Activated T-helper 1 cell treated with Interleukin-2 at 50 U/mL for 16 hours (primary cell): ENCODE results near the gene MFF.
"Not testable (repeated sequence)": the region's sequence is repeated elsewhere in the genome, so short reads cannot be mapped to it uniquely, and the experiment has no call there.

ENCODE experiments used
- DNase-seq: peaks from one replicate; pipeline ENCODE4 v3.0.0-alpha.2; 2020; ENCODE audit warnings: low read depth

The MFF gene

GRCh38 chr2:227377467-227378351 is 52.7 kb downstream of the MFF start:
- DNase-seq = no peak

DNA sequence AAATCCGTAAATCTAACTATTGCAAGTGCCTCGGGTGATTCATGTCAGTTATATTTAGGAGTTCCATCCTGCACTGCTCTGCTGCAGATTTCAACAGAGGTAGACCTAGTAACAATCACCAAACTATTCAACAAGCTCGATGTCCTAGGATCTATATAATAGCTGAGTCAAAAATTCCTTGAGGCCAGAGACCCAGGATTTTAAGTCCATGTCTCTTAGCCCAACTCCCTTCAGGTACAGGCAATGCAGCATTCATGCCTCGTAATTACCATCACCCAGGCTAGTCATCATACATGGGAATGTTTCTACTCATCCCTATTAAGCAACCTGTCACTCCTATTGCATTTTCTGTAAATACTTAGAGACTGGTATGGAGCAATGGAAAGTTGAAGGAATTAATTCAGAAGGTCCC is 53.3 kb downstream of the MFF start:
- DNase-seq = no peak

- DNase-seq = no peak
These were observed 54.0 kb downstream of the MFF start, which contains the start of gene TM4SF20 for GRCh38 chr2:227379095-227379494. TM4SF20 (minus strand) TSS chr2:227379306; CDS start chr2:227379268, 38 bp downstream.

- not testable (repeated sequence) for DNase-seq
These were observed 57.3 kb downstream of the MFF start for GRCh38 chr2:227382241-227382835.

DNA sequence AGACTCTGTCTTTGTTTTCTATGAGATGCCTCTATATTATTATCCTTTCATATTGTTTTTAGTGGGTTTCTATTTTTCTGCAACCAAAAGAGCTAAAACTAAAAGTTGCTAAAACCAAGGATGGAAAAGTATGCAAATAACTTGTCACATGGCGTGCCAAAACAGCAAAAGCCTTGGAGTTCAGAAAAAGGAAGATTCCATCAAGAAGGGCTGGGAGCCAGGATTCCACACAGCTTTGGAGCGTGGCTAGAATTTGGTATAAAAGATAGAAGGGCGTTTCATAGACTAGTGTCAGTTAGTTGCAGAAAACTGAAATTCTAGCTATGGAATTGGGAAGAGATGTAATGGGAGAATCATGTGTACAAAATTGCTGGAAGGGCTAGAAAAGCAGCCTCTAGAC is 58.6 kb downstream of the MFF start:
- no peak for DNase-seq

GRCh38 chr2:227386630-227387029 is 61.6 kb downstream of the MFF start:
- DNase-seq = no peak

- DNase-seq = not testable (repeated sequence)
These were observed 62.5 kb downstream of the MFF start, which contains the start of gene SCYGR1 for GRCh38 chr2:227387583-227387982. SCYGR1 (minus strand) TSS chr2:227387949; CDS start chr2:227387949, 0 bp downstream.

GRCh38 chr2:227388537-227389011 is 63.5 kb downstream of the MFF start:
- no peak for DNase-seq

GRCh38 chr2:227389231-227389630 is 64.2 kb downstream of the MFF start:
- no peak for DNase-seq

- no peak for DNase-seq
These were observed 64.6 kb downstream of the MFF start for GRCh38 chr2:227389661-227390060.

DNA sequence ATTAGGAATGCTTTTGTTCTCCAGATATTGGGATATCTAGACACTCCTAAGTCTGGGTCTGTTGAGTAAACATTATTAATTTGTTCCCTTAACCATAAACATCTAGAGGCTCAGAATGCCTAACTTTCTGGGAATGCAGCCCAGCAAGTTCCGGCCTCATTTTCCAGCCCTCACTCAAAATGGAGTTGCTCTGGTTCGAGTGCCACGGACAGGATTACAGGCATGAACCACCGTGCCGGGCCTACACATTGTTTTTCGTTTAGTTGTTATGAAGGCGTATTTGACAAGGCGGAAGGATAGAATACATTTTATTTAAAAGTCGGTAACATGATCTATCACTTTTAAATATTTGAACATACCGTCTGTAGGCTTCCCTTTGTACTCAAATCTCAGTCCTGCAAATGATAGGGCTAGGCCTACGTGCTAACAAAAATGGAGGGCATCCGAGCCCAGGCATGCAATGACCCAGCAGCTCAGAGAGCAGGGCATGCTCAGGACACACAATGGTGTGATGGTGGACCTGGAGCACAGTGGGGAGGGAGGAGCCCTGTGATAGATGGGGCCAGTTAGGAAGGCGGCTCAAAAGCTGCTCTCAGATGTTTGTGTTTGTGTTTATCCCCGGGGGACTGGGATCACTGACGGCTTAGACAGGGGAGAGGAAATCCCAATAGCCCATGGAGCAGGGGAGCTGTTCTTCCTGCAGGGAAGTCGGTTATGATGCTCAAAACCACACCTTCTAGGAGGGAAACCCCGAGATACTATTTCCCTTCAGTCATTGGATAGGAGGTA is 65.6 kb downstream of the MFF start:
- DNase-seq = no peak

DNA sequence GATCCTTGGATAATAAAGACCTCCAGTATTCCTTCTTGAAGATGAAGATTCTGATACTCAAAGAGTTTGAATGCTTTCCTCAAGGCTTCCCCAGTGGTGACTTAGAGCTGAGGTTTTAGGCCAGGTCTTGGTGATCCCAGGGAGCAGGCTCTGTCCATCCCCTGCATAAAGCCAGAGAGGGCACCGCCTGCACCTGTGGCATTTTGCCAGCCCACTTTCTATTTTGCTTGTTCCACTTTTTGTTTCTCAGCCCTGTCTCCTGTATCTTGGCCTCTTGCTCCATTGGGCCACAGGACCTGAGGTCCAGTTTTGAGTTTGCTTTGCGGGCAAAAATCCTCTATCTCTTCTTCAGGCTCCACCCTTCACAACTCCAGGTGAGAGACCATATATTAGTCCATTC is 69.3 kb downstream of the MFF start:
- DNase-seq = no peak

DNA sequence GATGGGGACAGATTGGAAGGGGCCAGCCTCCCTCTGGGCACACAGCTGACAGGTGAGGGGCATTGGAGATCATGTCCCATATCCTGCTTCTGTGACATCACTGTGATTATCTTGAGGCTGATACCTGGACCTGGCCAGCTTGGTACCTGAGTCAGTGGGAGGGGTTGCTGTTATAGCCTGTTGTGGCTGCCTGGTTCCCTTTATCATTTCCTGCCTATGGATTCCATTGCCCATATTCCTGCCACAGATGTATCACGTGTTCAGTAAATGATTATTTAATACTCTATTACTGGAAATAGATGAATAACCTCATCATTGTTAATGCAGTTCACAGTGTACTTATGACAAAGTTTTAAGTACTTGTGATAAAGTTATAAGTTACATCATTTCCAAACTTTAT is 70.5 kb downstream of the MFF start:
- no peak for DNase-seq

DNA sequence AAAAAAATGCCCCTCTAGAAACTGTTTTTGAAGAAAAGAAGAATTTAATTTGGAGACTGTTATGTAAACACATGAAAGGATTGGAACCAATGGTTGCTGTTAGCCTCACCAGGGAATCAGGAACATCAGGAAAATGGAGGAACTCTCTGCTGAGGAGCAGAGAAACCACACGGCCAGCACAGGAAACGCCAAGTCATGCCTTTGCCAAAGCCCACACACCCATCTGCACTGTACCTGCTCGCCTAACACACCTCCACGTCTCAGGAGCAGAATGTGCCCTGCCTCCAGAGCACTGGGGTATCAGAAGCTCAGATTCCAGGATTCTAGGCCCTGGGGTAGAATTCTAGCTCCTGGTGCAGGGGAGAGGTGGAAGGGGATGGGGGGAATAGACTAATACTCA is 72.5 kb downstream of the MFF start:
- DNase-seq = no peak

DNA sequence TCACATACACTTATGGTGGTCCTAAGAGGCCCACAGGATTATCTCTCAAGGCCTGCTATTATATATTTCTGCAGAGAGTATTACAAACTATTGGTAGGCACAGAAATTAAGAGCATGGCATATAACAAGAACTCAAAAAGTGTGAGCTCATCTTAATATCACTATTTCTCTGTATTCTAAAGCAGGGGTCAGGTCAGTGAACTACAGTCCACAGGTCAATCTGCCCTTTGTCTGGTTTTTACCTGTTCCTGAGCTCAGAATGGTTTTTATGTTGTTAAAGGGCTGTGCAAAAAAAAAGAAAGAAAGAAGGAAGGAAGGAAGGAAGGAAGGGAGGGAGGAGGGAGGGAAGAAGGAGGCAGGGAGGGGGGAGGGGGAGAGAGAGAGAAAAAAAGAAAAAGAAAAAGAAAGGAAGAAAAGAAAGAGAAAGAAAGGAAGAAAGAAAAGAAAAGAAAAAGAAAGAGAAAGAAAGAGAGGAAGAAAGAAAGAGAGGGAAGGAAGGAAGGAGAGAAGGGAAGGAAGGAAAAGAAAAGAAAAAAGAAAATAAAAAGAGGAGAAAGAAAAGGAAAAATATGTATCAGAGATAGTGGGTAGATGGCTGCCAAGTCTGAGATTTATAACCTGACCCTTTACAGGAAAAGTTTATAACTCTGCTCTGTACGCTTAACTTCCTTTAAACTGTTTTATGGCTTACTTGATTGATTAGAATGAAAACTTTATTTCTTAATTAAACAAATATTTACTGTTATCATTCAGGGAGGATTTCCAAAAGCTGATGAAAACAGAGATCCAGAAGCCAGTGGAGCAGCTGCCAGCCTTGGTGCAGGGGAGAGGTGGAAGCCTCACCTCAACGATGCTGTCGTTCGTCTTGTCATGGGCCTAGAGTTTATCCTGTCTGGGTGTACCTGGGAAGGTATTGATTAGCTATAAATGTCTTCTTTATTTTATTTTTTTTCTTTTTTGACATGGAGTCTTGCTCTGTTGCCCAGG is 73.9 kb downstream of the MFF start:
- no peak for DNase-seq

DNA sequence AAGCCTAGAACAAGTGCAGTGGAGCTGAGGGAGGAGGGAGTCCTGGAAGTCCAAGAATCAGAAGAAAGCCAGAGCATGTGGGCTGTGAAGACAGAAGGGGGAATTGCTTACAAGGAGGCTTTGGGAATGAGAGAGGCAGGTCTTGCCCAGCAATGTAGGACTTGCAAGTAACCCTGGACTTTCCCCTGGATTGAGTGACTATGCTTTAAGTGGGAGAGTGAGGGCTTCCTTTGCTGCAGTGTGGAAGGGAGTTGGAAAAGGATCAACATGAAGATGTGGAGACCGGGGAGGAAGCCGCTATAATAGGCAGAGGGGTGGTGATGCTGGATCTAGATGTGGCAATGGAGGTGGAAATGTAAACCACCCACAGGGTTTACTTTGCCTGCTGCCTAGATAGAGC is 76.5 kb downstream of the MFF start:
- DNase-seq = no peak

GRCh38 chr2:227402321-227402720 is 77.3 kb downstream of the MFF start:
- DNase-seq = no peak

DNA sequence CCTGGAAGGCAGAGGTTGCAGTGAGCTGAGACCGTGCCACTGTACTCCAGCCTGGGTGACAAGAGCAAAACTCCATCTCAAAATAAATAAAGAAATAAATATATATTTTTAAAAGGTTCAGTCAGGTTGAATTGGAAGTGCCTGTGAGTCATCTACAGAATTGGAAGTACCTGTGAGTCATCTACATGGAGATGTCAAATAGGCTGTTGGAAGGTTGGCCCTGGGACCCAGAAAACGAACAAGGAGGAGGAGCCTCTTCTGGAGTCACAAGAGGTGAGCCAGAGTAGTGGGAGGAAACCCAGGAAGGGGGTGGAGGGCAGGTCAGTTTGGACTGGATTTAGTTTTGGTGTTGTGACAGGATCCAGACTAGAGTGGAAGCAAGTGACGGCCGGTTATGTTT is 77.9 kb downstream of the MFF start:
- DNase-seq = no peak

- DNase-seq = no peak
These were observed 79.7 kb downstream of the MFF start for GRCh38 chr2:227404585-227405271.

DNA sequence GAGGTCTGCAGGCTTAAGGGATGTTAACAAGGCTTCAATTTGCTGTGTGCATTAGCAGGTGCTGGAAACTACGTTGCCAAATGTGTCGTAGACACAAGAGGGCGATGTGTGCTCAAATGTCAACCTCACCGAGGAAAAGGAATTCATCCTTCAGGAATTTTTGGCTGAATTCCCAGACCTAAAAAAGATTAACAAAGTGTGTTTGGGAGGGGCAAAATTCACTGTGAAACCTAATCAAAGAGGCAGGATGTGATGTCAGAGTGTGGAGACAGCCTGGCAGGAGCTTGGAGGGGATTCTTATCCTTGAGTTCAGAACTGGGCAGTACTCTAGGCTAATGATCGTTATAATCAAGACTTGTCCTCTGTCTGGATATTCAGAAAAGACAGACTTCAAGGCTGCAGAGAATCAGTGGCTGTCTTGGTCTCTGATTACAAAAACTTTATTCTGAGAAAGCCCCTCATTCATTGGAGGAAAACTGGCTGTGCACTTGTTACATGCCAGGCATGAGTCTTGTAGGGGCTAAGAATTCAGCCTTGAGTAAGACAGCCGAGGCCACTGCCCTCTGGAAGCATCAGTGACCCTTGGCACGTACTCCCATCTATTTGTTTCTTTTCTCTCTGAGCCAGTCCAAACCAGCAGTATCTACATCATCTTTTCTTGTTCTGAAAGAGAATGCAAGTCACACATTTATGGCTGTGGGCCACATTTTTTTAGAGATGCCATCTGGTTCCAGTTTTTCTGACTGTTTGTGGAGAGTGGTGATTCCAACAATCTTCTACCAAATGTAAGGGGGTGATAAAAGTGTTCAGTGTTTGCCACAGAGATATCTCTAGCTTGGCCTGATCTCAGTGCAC is 81.4 kb downstream of the MFF start:
- DNase-seq = no peak
